HepG2 (cell line): ENCODE results near the gene GSG1.

Experiments
- AHR ChIP-seq: IDR thresholded peaks from 2 replicates; pipeline ENCODE4 v1.6.1; 2018; ENCODE audit warnings: missing genetic modification reagents, missing compliant biosample characterization
- BORCS8-MEF2B ChIP-seq: sonication (generic); formaldehyde crosslinking; IDR thresholded peaks from 2 replicates; pipeline ENCODE4 v1.8.0; 2022; ENCODE audit warnings: mild to moderate bottlenecking, missing genetic modification reagents
- CTCF ChIP-seq: sonication (generic); formaldehyde crosslinking; IDR thresholded peaks from 2 replicates; pipeline ENCODE4 v1.5.0; 2020; ENCODE audit warnings: mild to moderate bottlenecking, missing genetic modification reagents, moderate library complexity
- EHMT2 ChIP-seq: fragments of 200-600 bp; sonication (generic); IDR thresholded peaks from 2 replicates; pipeline ENCODE4 v1.7.0; 2017; ENCODE audit warnings: antibody characterized with exemption, low read depth, low read length, borderline replicate concordance
- ELK4 ChIP-seq: sonication (generic); formaldehyde crosslinking; IDR thresholded peaks from 2 replicates; pipeline ENCODE4 v1.9.0; 2021; ENCODE audit warnings: missing genetic modification reagents, borderline replicate concordance
- ETS1 ChIP-seq: sonication (generic); formaldehyde crosslinking; IDR thresholded peaks from 2 replicates; pipeline ENCODE4 v1.4.0; 2020; ENCODE audit warnings: missing genetic modification reagents
- POLR2A ChIP-seq, 2 experiments: IDR thresholded peaks; 2 replicates each; pipeline ENCODE4 v1.6.1; 2011; ENCODE audit warnings: low read depth in 2 of 2, low read length in 2 of 2, mild to moderate bottlenecking in 1 of 2, moderate library complexity in 1 of 2; ENCODE audit not compliant: insufficient read depth in 1 of 2
- POLR2AphosphoS2 ChIP-seq: IDR thresholded peaks from 2 replicates; pipeline ENCODE4 v1.6.1; 2011; ENCODE audit warnings: low read depth, low read length, improper control_type of control experiment
- SIN3B ChIP-seq: fragments of 150-350 bp; IDR thresholded peaks from 2 replicates; pipeline ENCODE4 v1.6.1; 2014; ENCODE audit warnings: low read length
- ZBTB43 ChIP-seq: sonication (generic); formaldehyde crosslinking; conservative IDR thresholded peaks from 2 replicates; pipeline ENCODE4 v1.4.0; 2020; ENCODE audit warnings: missing genetic modification reagents
- ZFP37 ChIP-seq: sonication (generic); formaldehyde crosslinking; IDR thresholded peaks from 2 replicates; pipeline ENCODE4 v1.4.0; 2020; ENCODE audit warnings: missing genetic modification reagents, borderline replicate concordance
- ZNF207 ChIP-seq: fragments of 450-650 bp; IDR thresholded peaks from 2 replicates; pipeline ENCODE4 v1.6.1; 2016; ENCODE audit warnings: antibody characterized with exemption, borderline replicate concordance
- ZNF274 ChIP-seq: sonication (generic); formaldehyde crosslinking; IDR thresholded peaks from 2 replicates; pipeline ENCODE4 v1.5.1; 2020; ENCODE audit warnings: mild to moderate bottlenecking, missing genetic modification reagents

GRCh38 chr12:13084898-13085640 lies 18.4 kb downstream of the GSG1 start:
- TF ChIP-seq CTCF (CRISPR knock-in tag) (no peak), SIN3B (no peak), AHR (no peak), POLR2A (IDR thresholded peaks at IDR 0.05; ENCODE audit: insufficient read depth in 1 of 2, low read depth in 2 of 2, low read length in 2 of 2) (no peak), ZBTB43 (CRISPR knock-in tag) (no peak), ZNF207 (no peak), ELK4 (CRISPR knock-in tag) (no peak), POLR2AphosphoS2 (no peak), ZNF274 (CRISPR knock-in tag) (no peak), BORCS8-MEF2B (CRISPR knock-in tag) (no peak), ETS1 (CRISPR knock-in tag) (no peak), ZFP37 (CRISPR knock-in tag) (no peak), EHMT2 (no peak)
